ENCODE results near the gene PRKAA2.

The PRKAA2 gene

DNA sequence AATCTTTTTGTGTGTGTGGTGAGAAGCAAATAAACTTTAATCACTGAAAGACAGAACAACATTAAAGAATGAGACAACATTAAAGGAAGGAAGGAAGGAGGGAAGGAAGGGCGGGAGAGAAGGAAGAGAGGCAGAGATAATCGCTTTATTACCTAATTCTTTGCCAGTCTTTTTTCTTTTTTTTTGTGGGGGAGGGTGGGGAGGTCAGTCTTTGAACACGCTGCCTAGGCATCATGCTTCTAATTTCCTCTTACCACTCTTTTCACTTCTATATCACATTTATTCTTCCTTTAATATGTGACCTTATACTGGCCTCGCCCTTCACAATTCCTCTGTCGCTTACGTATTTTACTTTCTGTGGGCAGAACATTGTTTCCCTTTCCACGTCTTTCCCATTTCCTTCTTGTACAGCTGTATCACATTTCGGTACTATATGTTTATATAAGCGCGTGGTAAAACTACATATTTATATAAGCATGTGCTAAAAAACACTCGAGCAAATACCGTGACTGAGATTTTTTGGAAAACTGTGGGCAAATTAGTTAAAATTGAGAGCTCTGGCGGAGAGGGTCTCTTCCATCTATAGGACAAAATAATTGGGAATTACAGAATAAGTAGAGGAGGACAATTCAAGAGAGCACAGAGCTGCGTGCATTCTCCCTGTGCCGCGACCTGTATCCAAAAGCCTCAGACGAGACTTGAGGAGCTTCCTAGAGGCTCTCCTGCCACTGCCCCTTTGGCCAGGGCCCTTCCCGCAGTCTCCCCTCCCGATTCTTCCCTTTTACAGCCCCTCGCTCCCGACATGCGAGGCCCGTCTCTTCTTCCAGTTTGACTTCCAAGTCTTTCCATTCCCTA, 823 bp upstream of the PRKAA2 start (continued):
- no peak for TF ChIP-seq ZNF571 (tag by site-specific recombination; IDR thresholded peaks at IDR 0.05)
- no peak; the same call in 1 of the 2 replicates for TF ChIP-seq ZNF362 (tag by site-specific recombination; IDR thresholded peaks at IDR 0.05)
- TF ChIP-seq ZBTB11 (tag by site-specific recombination; conservative IDR thresholded peaks at IDR 0.05; ENCODE audit: low read depth), result peak; percentile 56; the same call in 1 of the 2 replicates
- TF ChIP-seq ZNF239 (tag by site-specific recombination; IDR thresholded peaks at IDR 0.05), result no peak
- TF ChIP-seq FEZF1 (tag by site-specific recombination; IDR thresholded peaks at IDR 0.05), result no peak
- peak; percentile 77 for TF ChIP-seq ZNF366 (tag by site-specific recombination; conservative IDR thresholded peaks at IDR 0.05)
- TF ChIP-seq, protein P1, sequence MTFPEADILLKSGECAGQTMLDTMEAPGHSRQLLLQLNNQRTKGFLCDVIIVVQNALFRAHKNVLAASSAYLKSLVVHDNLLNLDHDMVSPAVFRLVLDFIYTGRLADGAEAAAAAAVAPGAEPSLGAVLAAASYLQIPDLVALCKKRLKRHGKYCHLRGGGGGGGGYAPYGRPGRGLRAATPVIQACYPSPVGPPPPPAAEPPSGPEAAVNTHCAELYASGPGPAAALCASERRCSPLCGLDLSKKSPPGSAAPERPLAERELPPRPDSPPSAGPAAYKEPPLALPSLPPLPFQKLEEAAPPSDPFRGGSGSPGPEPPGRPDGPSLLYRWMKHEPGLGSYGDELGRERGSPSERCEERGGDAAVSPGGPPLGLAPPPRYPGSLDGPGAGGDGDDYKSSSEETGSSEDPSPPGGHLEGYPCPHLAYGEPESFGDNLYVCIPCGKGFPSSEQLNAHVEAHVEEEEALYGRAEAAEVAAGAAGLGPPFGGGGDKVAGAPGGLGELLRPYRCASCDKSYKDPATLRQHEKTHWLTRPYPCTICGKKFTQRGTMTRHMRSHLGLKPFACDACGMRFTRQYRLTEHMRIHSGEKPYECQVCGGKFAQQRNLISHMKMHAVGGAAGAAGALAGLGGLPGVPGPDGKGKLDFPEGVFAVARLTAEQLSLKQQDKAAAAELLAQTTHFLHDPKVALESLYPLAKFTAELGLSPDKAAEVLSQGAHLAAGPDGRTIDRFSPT (tag by site-specific recombination; IDR thresholded peaks at IDR 0.05), result 0 out of 2 replicates have a peak, but pooled peaks have one; percentile 34
- TF ChIP-seq ZNF221 (tag by site-specific recombination; IDR thresholded peaks at IDR 0.05; ENCODE audit: borderline replicate concordance), result no peak
- TF ChIP-seq ZNF549 (tag by site-specific recombination; IDR thresholded peaks at IDR 0.05), result no peak
- no peak for TF ChIP-seq ZNF530 (tag by site-specific recombination; IDR thresholded peaks at IDR 0.05; ENCODE audit: low read depth)
- TF ChIP-seq, protein P2, sequence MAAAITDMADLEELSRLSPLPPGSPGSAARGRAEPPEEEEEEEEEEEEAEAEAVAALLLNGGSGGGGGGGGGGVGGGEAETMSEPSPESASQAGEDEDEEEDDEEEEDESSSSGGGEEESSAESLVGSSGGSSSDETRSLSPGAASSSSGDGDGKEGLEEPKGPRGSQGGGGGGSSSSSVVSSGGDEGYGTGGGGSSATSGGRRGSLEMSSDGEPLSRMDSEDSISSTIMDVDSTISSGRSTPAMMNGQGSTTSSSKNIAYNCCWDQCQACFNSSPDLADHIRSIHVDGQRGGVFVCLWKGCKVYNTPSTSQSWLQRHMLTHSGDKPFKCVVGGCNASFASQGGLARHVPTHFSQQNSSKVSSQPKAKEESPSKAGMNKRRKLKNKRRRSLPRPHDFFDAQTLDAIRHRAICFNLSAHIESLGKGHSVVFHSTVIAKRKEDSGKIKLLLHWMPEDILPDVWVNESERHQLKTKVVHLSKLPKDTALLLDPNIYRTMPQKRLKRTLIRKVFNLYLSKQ (tag by site-specific recombination; IDR thresholded peaks at IDR 0.05; ENCODE audit: borderline replicate concordance), result no peak
- TF ChIP-seq PRDM6 (tag by site-specific recombination; IDR thresholded peaks at IDR 0.05), result peak; percentile 95
- no peak for TF ChIP-seq ZNF747 (tag by site-specific recombination; IDR thresholded peaks at IDR 0.05)
- TF ChIP-seq ZNF341 (tag by site-specific recombination; IDR thresholded peaks at IDR 0.05; ENCODE audit: low read depth), result peak; percentile 97
- TF ChIP-seq YY1 (tag by site-specific recombination; IDR thresholded peaks at IDR 0.05), result no peak
- TF ChIP-seq, protein P3, sequence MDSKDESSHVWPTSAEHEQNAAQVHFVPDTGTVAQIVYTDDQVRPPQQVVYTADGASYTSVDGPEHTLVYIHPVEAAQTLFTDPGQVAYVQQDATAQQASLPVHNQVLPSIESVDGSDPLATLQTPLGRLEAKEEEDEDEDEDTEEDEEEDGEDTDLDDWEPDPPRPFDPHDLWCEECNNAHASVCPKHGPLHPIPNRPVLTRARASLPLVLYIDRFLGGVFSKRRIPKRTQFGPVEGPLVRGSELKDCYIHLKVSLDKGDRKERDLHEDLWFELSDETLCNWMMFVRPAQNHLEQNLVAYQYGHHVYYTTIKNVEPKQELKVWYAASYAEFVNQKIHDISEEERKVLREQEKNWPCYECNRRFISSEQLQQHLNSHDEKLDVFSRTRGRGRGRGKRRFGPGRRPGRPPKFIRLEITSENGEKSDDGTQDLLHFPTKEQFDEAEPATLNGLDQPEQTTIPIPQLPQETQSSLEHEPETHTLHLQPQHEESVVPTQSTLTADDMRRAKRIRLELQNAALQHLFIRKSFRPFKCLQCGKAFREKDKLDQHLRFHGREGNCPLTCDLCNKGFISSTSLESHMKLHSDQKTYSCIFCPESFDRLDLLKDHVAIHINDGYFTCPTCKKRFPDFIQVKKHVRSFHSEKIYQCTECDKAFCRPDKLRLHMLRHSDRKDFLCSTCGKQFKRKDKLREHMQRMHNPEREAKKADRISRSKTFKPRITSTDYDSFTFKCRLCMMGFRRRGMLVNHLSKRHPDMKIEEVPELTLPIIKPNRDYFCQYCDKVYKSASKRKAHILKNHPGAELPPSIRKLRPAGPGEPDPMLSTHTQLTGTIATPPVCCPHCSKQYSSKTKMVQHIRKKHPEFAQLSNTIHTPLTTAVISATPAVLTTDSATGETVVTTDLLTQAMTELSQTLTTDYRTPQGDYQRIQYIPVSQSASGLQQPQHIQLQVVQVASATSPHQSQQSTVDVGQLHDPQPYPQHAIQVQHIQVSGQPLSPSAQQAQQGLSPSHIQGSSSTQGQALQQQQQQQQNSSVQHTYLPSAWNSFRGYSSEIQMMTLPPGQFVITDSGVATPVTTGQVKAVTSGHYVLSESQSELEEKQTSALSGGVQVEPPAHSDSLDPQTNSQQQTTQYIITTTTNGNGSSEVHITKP (tag by site-specific recombination; IDR thresholded peaks at IDR 0.05), result peak; percentile 34; the same call in 1 of the 2 replicates
- no peak for TF ChIP-seq OSR2 (tag by site-specific recombination; IDR thresholded peaks at IDR 0.05)
- no peak for TF ChIP-seq SP2 (tag by site-specific recombination; IDR thresholded peaks at IDR 0.05)
- TF ChIP-seq KLF16 (tag by site-specific recombination; IDR thresholded peaks at IDR 0.05), result 0 out of 2 replicates have a peak, but pooled peaks have one; percentile 56
- TF ChIP-seq ZNF132 (tag by site-specific recombination; IDR thresholded peaks at IDR 0.05; ENCODE audit: borderline replicate concordance), result no peak
- TF ChIP-seq, protein P4, sequence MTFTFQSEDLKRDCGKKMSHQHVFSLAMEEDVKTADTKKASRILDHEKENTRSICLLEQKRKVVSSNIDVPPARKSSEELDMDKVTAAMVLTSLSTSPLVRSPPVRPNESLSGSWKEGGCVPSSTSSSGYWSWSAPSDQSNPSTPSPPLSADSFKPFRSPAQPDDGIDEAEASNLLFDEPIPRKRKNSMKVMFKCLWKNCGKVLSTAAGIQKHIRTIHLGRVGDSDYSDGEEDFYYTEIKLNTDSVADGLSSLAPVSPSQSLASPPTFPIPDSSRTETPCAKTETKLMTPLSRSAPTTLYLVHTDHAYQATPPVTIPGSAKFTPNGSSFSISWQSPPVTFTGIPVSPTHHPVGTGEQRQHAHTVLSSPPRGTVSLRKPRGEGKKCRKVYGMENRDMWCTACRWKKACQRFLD (tag by site-specific recombination; IDR thresholded peaks at IDR 0.05), result no peak
- no peak for TF ChIP-seq ZNF670 (tag by site-specific recombination; IDR thresholded peaks at IDR 0.05; ENCODE audit: low read depth)
- no peak for TF ChIP-seq ZSCAN23 (tag by site-specific recombination; IDR thresholded peaks at IDR 0.05)
